Sciatic nerve (tissue), 2 donors: Measurements from ENCODE around the gene CLIP2. TPM values are rescaled to one million over a fixed set of nuclear protein-coding genes. Genes with fewer than 3 reads are reported as not detected.
"Not testable (repeated sequence)": the region's sequence is repeated elsewhere in the genome, so short reads cannot be mapped to it uniquely, and the experiment has no call there.

Source experiments
- ATAC-seq: fragments of 200-7000 bp; cut with Tn5 transposase; one replicate; pipeline ENCODE4 v1.9.1; 2020; ENCODE audit warnings: mild to moderate bottlenecking, moderate library complexity
- DNase-seq: peaks from one replicate; pipeline ENCODE4 v3.0.0-alpha.2; 2020; ENCODE audit warnings: low spot score
- intact Hi-C: fragments of 100-400 bp; cut with DNase I; formaldehyde crosslinking; loops from one replicate; pipeline ENCODE4 v1.14.2; 2022
- total RNA-seq: library from RNA; stranded (reverse); fragmentation: NEBNext Ultra II Directional; extraction: Animal tissue kit (Norgen Biotek cat#: 25700); gene quantifications from one replicate; pipeline ENCODE4 v1.2.1, GENCODE V29; 2021
- donor health status: DM: no; HTN: no; CAD: no.
- donor health status: DM: no; HTN: no; CAD: no.

Gene CLIP2
- total RNA-seq, 1 donor from 2014 or later, result 58.4 TPM

GRCh38 chr7:74291535-74291934 lies 2.3 kb downstream of the CLIP2 start:
- intact Hi-C loops, result loop anchor here (5.0 kb wide), 1 partner anchor 81 kb away; no protein-coding TSS in a partner anchor
- ATAC-seq (no peak), DNase-seq (no peak)

- intact Hi-C loops, result loop anchor here (5.0 kb wide), 1 partner anchor 79 kb away; no protein-coding TSS in a partner anchor
- DNase-seq (no peak), ATAC-seq (no peak)
Measured at GRCh38 chr7:74292757-74293576, 3.8 kb downstream of the CLIP2 start.

- ATAC-seq (no peak), DNase-seq (no peak)
- intact Hi-C loops, result loop anchor here (5.0 kb wide), 1 partner anchor 79 kb away; no protein-coding TSS in a partner anchor
Measured at GRCh38 chr7:74293577-74293908, 4.3 kb downstream of the CLIP2 start.

GRCh38 chr7:74294191-74294998 lies 5.2 kb downstream of the CLIP2 start:
- no peak for DNase-seq
- ATAC-seq, result peak; percentile 78
- intact Hi-C loops, result loop anchor here (5.0 kb wide), 1 partner anchor 78 kb away; no protein-coding TSS in a partner anchor

- intact Hi-C loops, result no loop called here
- no peak for DNase-seq
- ATAC-seq, result no peak
Measured at GRCh38 chr7:74297516-74298233, 8.5 kb downstream of the CLIP2 start.

- ATAC-seq (no peak), DNase-seq (no peak)
- intact Hi-C loops, result no loop called here
Measured at GRCh38 chr7:74299401-74299800, 10.2 kb downstream of the CLIP2 start.

GRCh38 chr7:74300926-74301325 lies 11.7 kb downstream of the CLIP2 start:
- no peak for ATAC-seq
- DNase-seq, result no peak
- intact Hi-C loops, result no loop called here

GRCh38 chr7:74302745-74303221 lies 13.6 kb downstream of the CLIP2 start:
- ATAC-seq (no peak), DNase-seq (no peak)
- intact Hi-C loops, result no loop called here

GRCh38 chr7:74304550-74304949 lies 15.3 kb downstream of the CLIP2 start:
- intact Hi-C loops, result no loop called here
- no peak for DNase-seq
- no peak for ATAC-seq

- intact Hi-C loops, result loop anchor here (5.0 kb wide), 1 partner anchor 221 kb away; no protein-coding TSS in a partner anchor
- ATAC-seq, result peak; percentile 27
- DNase-seq, result no peak
Measured at GRCh38 chr7:74306004-74306729, 17.0 kb downstream of the CLIP2 start.

- intact Hi-C loops, result loop anchor here (5.0 kb wide), 1 partner anchor 220 kb away; no protein-coding TSS in a partner anchor
- peak; percentile 90 for ATAC-seq
Measured at GRCh38 chr7:74306730-74307469, 17.7 kb downstream of the CLIP2 start.

GRCh38 chr7:74307738-74308505 lies 18.7 kb downstream of the CLIP2 start:
- intact Hi-C loops, result loop anchor here (5.0 kb wide), 1 partner anchor 219 kb away; no protein-coding TSS in a partner anchor
- DNase-seq, result no peak
- ATAC-seq, result no peak

More at GRCh38 chr7:74306730-74307469, 17.7 kb downstream of the CLIP2 start:
- peak; percentile 73 for DNase-seq

GRCh38 chr7:74309181-74309580 lies 20.0 kb downstream of the CLIP2 start:
- no peak for DNase-seq
- no peak for ATAC-seq
- intact Hi-C loops, result loop anchor here (5.0 kb wide), 1 partner anchor 218 kb away; no protein-coding TSS in a partner anchor

GRCh38 chr7:74311305-74311744 lies 22.1 kb downstream of the CLIP2 start:
- intact Hi-C loops, result no loop called here
- no peak for ATAC-seq
- no peak for DNase-seq

GRCh38 chr7:74312418-74313028 lies 23.3 kb downstream of the CLIP2 start:
- intact Hi-C loops, result no loop called here
- DNase-seq (no peak), ATAC-seq (no peak)

- ATAC-seq, intact Hi-C loops, DNase-seq: not testable (repeated sequence)
Measured at GRCh38 chr7:74315891-74316290, 26.7 kb downstream of the CLIP2 start.
